Hepatocyte (in vitro differentiated cells): ENCODE data around the gene KIF2B. TPM values are rescaled to one million over a fixed set of nuclear protein-coding genes. Genes with fewer than 3 reads are reported as not detected.

ENCODE experiments used
- DNase-seq: peaks from one replicate; pipeline ENCODE4 v3.0.0-alpha.2; 2016; ENCODE audit warnings: low spot score
- H2AFZ ChIP-seq: fragments of 200-600 bp; sonication (generic); 2 replicates; pipeline ENCODE4 v1.6.0; 2016; ENCODE audit warnings: antibody characterized with exemption, mild to moderate bottlenecking
- H3K27ac ChIP-seq: fragments of 200-600 bp; sonication (generic); 2 replicates; pipeline ENCODE4 v1.5.1; 2016; ENCODE audit warnings: mild to moderate bottlenecking
- H3K27me3 ChIP-seq: fragments of 200-600 bp; sonication (generic); 2 replicates; pipeline ENCODE4 v1.6.1; 2016
- H3K36me3 ChIP-seq: fragments of 200-600 bp; sonication (generic); replicated peaks from 2 replicates; pipeline ENCODE4 v1.5.1; 2016; ENCODE audit warnings: low read depth; ENCODE audit not compliant: insufficient read depth
- H3K4me1 ChIP-seq: fragments of 200-600 bp; sonication (generic); 2 replicates; pipeline ENCODE4 v1.5.1; 2016; ENCODE audit warnings: mild to moderate bottlenecking, moderate library complexity; ENCODE audit not compliant: insufficient read depth
- H3K4me2 ChIP-seq: fragments of 200-600 bp; sonication (generic); 2 replicates; pipeline ENCODE4 v1.6.0; 2016
- H3K4me3 ChIP-seq: fragments of 200-600 bp; sonication (generic); 2 replicates; pipeline ENCODE4 v1.5.1; 2016; ENCODE audit warnings: mild to moderate bottlenecking
- H3K79me2 ChIP-seq: fragments of 200-600 bp; sonication (generic); 2 replicates; pipeline ENCODE4 v1.6.0; 2017; ENCODE audit warnings: mild to moderate bottlenecking
- H3K9me2 ChIP-seq: fragments of 200-600 bp; sonication (generic); replicated peaks from 2 replicates; pipeline ENCODE4 v1.6.0; 2017; ENCODE audit warnings: mild to moderate bottlenecking; ENCODE audit not compliant: insufficient read depth
- H3K9me3 ChIP-seq: fragments of 200-600 bp; sonication (generic); 2 replicates; pipeline ENCODE4 v1.5.1; 2016; ENCODE audit warnings: low read depth, mild to moderate bottlenecking
- H4K20me1 ChIP-seq: fragments of 200-600 bp; sonication (generic); 2 replicates; pipeline ENCODE4 v1.6.0; 2016; ENCODE audit warnings: mild to moderate bottlenecking; ENCODE audit not compliant: insufficient read depth, poor library complexity, severe bottlenecking
- EZH2 ChIP-seq: fragments of 200-600 bp; sonication (generic); IDR thresholded peaks from 2 replicates; pipeline ENCODE4 v1.6.1; 2016; ENCODE audit warnings: antibody characterized with exemption, mild to moderate bottlenecking, borderline replicate concordance
- EZH2phosphoT487 ChIP-seq: fragments of 200-600 bp; sonication (generic); IDR thresholded peaks from one replicate; pipeline ENCODE4 v1.6.1; 2018; ENCODE audit warnings: antibody characterized with exemption, mild to moderate bottlenecking, low read depth, moderate library complexity; ENCODE audit not compliant: unreplicated experiment, severe bottlenecking
- WGBS: methylation state at CpG from one replicate; pipeline ENCODE4 v1.1.6; 2016; ENCODE audit warnings: low lambda C conversion rate; ENCODE audit errors: missing lambda C conversion rate; 5-methylcytosine and 5-hydroxymethylcytosine counted together
- polyA plus RNA-seq: library from polyadenylated mRNA; unstranded; fragments of >200 nt; fragmentation: Nextera tagmentation; extraction: Ambion mirVana; gene quantifications from 2 replicates; pipeline ENCODE4 v1.2.1, GENCODE V29; 2016
- total RNA-seq: library from RNA; depleted of rRNA; stranded (reverse); fragments of >200 nt; gene quantifications from 2 replicates; pipeline ENCODE4 v1.2.3, GENCODE V29; 2014
- TF ChIP-seq, protein P1 (sequence below): fragments of 200-600 bp; sonication (generic); IDR thresholded peaks from 2 replicates; pipeline ENCODE4 v1.5.1; 2016; ENCODE audit warnings: antibody characterized with exemption, mild to moderate bottlenecking; ENCODE audit not compliant: poor library complexity

The KIF2B gene
- total and polyA plus RNA-seq, 2 experiments from 2014 or later, result not detected

GRCh38 chr17:53792451-53792850 is 30.3 kb upstream of the KIF2B start:
- H3K27ac ChIP-seq, result no peak overlapping the region

GRCh38 chr17:53792997-53793396 is 29.7 kb upstream of the KIF2B start:
- Histone ChIP-seq H3K4me2 (no peak overlapping the region), H3K79me2 (no peaks in the 10 kb centered on the region), H3K4me3 (no peak overlapping the region), H3K27me3 (no peaks in the 10 kb centered on the region), H2AFZ (no peak overlapping the region), H3K9me3 (no peaks in the 10 kb centered on the region), H3K36me3 (no peaks in the 10 kb centered on the region), H3K9me2 (no peaks in the 10 kb centered on the region), H3K4me1 (no peaks in the 10 kb centered on the region), H3K27ac (no peak overlapping the region), H4K20me1 (no peaks in the 10 kb centered on the region)
- 88% methylated on average over 5 of the region's 5 CpGs for WGBS
- no peak for DNase-seq
- TF ChIP-seq, protein P1, sequence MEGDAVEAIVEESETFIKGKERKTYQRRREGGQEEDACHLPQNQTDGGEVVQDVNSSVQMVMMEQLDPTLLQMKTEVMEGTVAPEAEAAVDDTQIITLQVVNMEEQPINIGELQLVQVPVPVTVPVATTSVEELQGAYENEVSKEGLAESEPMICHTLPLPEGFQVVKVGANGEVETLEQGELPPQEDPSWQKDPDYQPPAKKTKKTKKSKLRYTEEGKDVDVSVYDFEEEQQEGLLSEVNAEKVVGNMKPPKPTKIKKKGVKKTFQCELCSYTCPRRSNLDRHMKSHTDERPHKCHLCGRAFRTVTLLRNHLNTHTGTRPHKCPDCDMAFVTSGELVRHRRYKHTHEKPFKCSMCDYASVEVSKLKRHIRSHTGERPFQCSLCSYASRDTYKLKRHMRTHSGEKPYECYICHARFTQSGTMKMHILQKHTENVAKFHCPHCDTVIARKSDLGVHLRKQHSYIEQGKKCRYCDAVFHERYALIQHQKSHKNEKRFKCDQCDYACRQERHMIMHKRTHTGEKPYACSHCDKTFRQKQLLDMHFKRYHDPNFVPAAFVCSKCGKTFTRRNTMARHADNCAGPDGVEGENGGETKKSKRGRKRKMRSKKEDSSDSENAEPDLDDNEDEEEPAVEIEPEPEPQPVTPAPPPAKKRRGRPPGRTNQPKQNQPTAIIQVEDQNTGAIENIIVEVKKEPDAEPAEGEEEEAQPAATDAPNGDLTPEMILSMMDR, result no peak
- TF ChIP-seq EZH2phosphoT487, result no peak
- TF ChIP-seq EZH2, result no peak

More at GRCh38 chr17:53792451-53792850, 30.3 kb upstream of the KIF2B start:
- no peaks in the 10 kb centered on the region for H3K9me2 ChIP-seq
- TF ChIP-seq, protein P1, result no peak
- TF ChIP-seq EZH2phosphoT487, result no peak
- TF ChIP-seq EZH2, result no peak
- H3K9me3 ChIP-seq, result no peaks in the 10 kb centered on the region
- H3K4me1 ChIP-seq, result no peaks in the 10 kb centered on the region
- no peaks in the 10 kb centered on the region for H3K27me3 ChIP-seq
- whole genome bisulfite sequencing, result 92% methylated on average over 5 of the region's 5 CpGs
- H3K4me2 ChIP-seq, result no peak overlapping the region
- no peak overlapping the region for H3K4me3 ChIP-seq
- no peaks in the 10 kb centered on the region for H3K79me2 ChIP-seq
- no peaks in the 10 kb centered on the region for H3K36me3 ChIP-seq
- H4K20me1 ChIP-seq, result no peaks in the 10 kb centered on the region
- DNase-seq, result no peak
- no peak overlapping the region for H2AFZ ChIP-seq

DNA sequence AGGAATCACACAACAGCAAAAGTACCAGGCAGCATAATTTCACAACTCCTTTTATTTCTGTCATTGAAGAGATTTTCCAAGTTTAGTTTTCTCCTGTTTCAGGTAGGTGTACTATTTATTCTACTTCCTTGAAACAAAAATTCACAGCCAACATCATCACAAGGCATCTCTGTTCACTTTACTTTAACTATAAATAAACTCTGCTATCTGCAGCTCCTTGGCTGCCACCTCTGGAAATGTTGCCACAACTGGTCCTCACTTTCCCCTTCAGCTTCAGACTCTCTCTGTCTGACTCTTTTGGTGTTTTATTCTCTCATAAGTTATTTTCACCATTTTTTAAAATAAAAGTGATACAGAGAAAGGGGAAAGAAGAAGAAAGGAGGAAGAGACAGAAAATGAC is 27.9 kb upstream of the KIF2B start:
- Histone ChIP-seq H3K4me2 (no peak overlapping the region), H3K9me2 (no peaks in the 10 kb centered on the region), H3K79me2 (no peaks in the 10 kb centered on the region), H3K4me1 (no peaks in the 10 kb centered on the region), H3K9me3 (no peaks in the 10 kb centered on the region), H4K20me1 (no peaks in the 10 kb centered on the region), H3K4me3 (no peak overlapping the region), H3K27ac (no peak overlapping the region), H3K36me3 (no peaks in the 10 kb centered on the region), H3K27me3 (no peaks in the 10 kb centered on the region), H2AFZ (no peak overlapping the region)
- TF ChIP-seq EZH2 (no peak), EZH2phosphoT487 (no peak)
- TF ChIP-seq, protein P1, result no peak
- no peak for DNase-seq

- Histone ChIP-seq H3K4me3 (no peak overlapping the region), H3K36me3 (no peaks in the 10 kb centered on the region), H3K9me2 (no peaks in the 10 kb centered on the region), H3K27me3 (no peaks in the 10 kb centered on the region), H3K4me1 (no peaks in the 10 kb centered on the region), H2AFZ (no peak overlapping the region), H3K9me3 (no peaks in the 10 kb centered on the region), H3K27ac (no peak overlapping the region), H3K4me2 (no peak overlapping the region), H4K20me1 (no peaks in the 10 kb centered on the region), H3K79me2 (no peaks in the 10 kb centered on the region)
- 55% methylated on average over 1 of the region's 1 CpG for WGBS
- no peak for DNase-seq
- TF ChIP-seq EZH2phosphoT487 (no peak), EZH2 (no peak)
- TF ChIP-seq, protein P1, result no peak
These were observed 26.1 kb upstream of the KIF2B start for GRCh38 chr17:53796642-53797041.
